Astrocyte of the spinal cord (primary cell): Measurements from ENCODE around the gene CC2D1A.

ENCODE experiments used
- DNase-seq: peaks from one replicate; pipeline ENCODE4 v3.0.0; 2011; ENCODE audit warnings: low read depth, low spot score
- H3K4me3 ChIP-seq: 2 replicates; pipeline ENCODE4 v1.5.1; 2011; ENCODE audit warnings: low read depth, mild to moderate bottlenecking, low read length, moderate library complexity
- in situ Hi-C: cut with HindIII; loops from 2 replicates; pipeline ENCODE4 v1.10.0; 2017; ENCODE audit warnings: low sequenced_read_pairs
- TF ChIP-seq, protein P1 (sequence below): IDR thresholded peaks from 2 replicates; pipeline ENCODE4 v1.5.1; 2012; ENCODE audit warnings: low read depth, mild to moderate bottlenecking, low read length, inconsistent platforms

Gene CC2D1A

GRCh38 chr19:13883516-13884064, 22.4 kb upstream of the CC2D1A start:
- TF ChIP-seq, protein P1, sequence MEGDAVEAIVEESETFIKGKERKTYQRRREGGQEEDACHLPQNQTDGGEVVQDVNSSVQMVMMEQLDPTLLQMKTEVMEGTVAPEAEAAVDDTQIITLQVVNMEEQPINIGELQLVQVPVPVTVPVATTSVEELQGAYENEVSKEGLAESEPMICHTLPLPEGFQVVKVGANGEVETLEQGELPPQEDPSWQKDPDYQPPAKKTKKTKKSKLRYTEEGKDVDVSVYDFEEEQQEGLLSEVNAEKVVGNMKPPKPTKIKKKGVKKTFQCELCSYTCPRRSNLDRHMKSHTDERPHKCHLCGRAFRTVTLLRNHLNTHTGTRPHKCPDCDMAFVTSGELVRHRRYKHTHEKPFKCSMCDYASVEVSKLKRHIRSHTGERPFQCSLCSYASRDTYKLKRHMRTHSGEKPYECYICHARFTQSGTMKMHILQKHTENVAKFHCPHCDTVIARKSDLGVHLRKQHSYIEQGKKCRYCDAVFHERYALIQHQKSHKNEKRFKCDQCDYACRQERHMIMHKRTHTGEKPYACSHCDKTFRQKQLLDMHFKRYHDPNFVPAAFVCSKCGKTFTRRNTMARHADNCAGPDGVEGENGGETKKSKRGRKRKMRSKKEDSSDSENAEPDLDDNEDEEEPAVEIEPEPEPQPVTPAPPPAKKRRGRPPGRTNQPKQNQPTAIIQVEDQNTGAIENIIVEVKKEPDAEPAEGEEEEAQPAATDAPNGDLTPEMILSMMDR, result peak; percentile 34
- no peak for DNase-seq
- in situ Hi-C loops, result loop anchor here (25.0 kb wide), 1 partner anchor 204 kb away; the partner anchor contains the start of genes C19orf67 and SAMD1
- no peak overlapping the region for H3K4me3 ChIP-seq

DNA sequence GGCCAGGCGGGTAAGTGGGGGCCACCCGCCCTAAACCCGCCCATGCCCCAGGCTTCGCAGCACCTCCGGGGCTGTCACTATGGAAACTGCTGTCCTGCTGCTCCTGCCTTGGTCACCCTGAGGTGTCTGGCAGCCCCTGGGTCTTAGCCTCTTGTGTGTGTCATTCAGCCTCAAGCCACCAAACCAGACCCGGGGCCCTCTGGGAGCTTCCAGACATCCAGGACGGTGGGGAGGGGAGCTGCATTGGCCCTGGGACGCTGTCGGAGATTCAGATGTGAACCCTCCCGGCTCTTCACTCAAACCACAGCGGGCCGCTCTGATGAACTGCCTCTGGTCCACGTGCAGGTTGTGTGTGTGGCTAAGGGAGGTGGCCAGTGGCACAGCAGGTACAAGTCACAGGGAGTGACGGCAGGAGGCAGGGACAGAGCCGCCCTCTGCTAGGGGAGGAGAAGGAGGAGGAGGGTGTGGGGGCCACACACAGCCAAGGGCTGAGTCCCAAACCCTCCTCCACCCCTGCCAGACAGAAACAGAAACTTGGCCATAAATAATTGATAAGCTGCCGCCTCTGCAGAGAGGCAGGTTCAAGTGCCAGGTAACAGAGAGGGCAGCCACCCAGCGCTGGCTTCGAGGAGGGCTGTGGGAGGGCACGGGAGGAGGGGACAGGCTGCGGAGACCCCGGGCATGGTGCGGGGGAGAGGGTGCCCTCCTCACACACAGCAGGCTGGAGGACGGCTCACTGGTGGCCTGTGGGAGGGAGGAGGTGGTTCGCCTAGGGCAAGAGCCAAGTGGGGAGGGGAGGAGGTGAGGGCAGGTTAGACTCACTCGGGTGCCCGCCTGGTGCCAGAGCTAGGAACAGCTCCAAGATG, 21.0 kb upstream of the CC2D1A start:
- no peak for DNase-seq
- in situ Hi-C loops, result loop anchor here (25.0 kb wide), 1 partner anchor 202 kb away; the partner anchor contains the start of genes C19orf67 and SAMD1
- TF ChIP-seq, protein P1, result no peak
- H3K4me3 ChIP-seq, result no peak overlapping the region

GRCh38 chr19:13885826-13886365, 20.1 kb upstream of the CC2D1A start:
- in situ Hi-C loops, result loop anchor here (25.0 kb wide), 1 partner anchor 201 kb away; the partner anchor contains the start of genes C19orf67 and SAMD1
- DNase-seq, result no peak
- H3K4me3 ChIP-seq, result no peak overlapping the region
- TF ChIP-seq, protein P1, result no peak

DNA sequence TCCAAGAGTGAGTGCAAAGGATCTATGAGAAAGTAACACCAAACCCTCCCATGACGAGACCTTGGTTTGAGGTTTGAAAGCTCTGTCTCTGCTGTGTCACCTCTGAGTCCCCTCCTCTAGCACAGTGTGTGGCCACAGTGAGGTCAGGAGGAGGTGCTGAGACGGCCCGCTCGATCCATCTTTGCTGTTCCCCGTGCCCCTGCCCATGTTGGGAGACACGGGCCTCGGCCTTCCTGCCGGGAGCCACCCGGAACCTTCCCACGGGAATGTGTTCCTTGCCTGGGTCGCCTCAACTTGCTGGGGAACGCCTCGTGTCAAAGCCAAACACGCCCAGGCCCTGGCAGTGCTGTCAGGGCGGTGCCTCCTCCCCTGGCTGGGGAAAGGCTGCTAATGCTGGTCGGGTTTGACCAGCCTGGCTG, 19.0 kb upstream of the CC2D1A start:
- TF ChIP-seq, protein P1, result no peak
- no peak overlapping the region for H3K4me3 ChIP-seq
- in situ Hi-C loops, result loop anchor here (25.0 kb wide), 1 partner anchor 200 kb away; the partner anchor contains the start of genes C19orf67 and SAMD1
- DNase-seq, result no peak

- H3K4me3 ChIP-seq, result no peak overlapping the region
- in situ Hi-C loops, result loop anchor here (25.0 kb wide), 1 partner anchor 200 kb away; the partner anchor contains the start of genes C19orf67 and SAMD1
- TF ChIP-seq, protein P1, result no peak
- DNase-seq, result no peak
Measured at GRCh38 chr19:13887517-13887916, 18.5 kb upstream of the CC2D1A start.

GRCh38 chr19:13888281-13888680, 17.7 kb upstream of the CC2D1A start:
- TF ChIP-seq, protein P1, result no peak
- no peak for DNase-seq
- in situ Hi-C loops, result loop anchor here (25.0 kb wide), 1 partner anchor 199 kb away; the partner anchor contains the start of genes C19orf67 and SAMD1
- H3K4me3 ChIP-seq, result no peak overlapping the region
